ENCODE measurements around the gene GSKIP.

The GSKIP gene

GRCh38 chr14:96421236-96421635 lies 57.9 kb downstream of the GSKIP start:
- no peak for DNase-seq

GRCh38 chr14:96422992-96423391 lies 59.7 kb downstream of the GSKIP start:
- DNase-seq = no peak

DNA sequence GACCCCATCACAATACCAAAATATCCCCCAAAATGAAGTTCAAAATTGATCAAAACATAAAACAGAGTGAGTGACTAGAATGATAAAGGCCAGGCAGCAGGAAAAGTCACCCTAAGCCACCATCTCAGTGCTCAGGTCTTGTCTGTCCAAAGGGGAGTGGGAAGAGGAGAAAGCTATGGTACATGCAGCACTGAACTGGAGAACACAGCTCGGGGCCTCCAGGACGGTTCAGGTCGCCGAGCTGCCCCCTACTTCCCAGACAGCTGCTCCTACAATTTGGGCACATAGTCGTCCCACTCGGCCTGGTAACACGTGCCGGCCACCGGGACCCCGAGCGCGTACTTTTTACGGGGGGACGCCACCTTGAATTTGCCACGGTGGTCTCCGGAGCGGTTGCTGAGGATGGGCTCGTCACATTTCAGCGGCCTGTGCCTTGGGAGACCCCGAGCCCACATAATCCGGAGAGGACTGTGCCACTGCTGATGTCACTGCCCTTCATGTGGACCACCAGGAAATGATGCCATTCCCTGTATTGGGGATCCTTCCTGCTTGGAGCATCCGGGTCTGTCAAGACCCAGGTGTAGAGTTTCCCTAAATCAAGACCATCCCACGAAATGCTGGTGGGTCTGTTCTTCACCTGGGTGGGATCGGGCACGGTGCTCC lies 60.3 kb downstream of the GSKIP start:
- no peak for DNase-seq

GRCh38 chr14:96424109-96424989 lies 61.0 kb downstream of the GSKIP start:
- DNase-seq = peak; percentile 36

DNA sequence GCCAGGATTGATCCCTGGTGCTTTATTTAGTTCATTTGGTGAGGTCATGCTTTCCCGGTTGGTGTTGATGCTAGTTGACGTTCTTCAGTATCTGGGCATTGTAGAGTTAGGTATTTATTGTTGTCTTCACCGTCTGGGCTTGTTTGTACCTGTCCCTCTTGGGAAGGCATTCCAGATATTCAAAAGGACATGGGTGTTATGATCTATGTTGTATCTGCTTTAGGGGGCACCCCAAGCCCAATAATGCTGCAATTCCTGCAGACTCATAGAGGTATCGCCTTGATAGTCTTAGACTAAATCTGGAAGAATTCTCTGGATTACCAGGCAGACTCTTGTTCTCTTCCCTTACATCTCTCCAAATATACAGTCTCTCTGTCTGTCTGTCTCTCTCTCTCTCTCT lies 70.7 kb downstream of the GSKIP start:
- DNase-seq = no peak
